ENCODE measurements around the gene LRRC55. TPM values are rescaled to one million over a fixed set of nuclear protein-coding genes. Genes with fewer than 3 reads are reported as not detected.

The LRRC55 gene
- polyA plus RNA-seq, 1 experiment = not detected

- POLR2A ChIA-PET = interaction anchor here (1.7 kb wide), 1 partner anchor 9 kb away, joined by 5 read pairs; no protein-coding TSS in a partner anchor
- TF ChIP-seq CTCF (IDR thresholded peaks at IDR 0.05; ENCODE audit: low read depth, low read length) = no peak
- H3K4me3 ChIP-seq (ENCODE audit: low read depth, low read length) = no peak overlapping the region
- no peak overlapping the region for H3K27ac ChIP-seq (ENCODE audit: low read depth, low read length)
- no peak for DNase-seq (ENCODE audit: low read depth, low spot score)
- CTCF ChIA-PET = interaction anchor here (0.7 to 8.0 kb wide), 5 partner anchors 9 to 363 kb away, joined by 3 to 119 read pairs (median 4); no protein-coding TSS in a partner anchor
- H3K27me3 ChIP-seq (ENCODE audit: control insufficient read depth, insufficient read depth, low read length) = peaks cover 46% of the 10 kb centered on the region
- no peaks in the 10 kb centered on the region for H3K9me3 ChIP-seq (ENCODE audit: control insufficient read depth, insufficient read depth, low read length)
Measured at GRCh38 chr11:57203882-57204480, 22.2 kb downstream of the LRRC55 start.

DNA sequence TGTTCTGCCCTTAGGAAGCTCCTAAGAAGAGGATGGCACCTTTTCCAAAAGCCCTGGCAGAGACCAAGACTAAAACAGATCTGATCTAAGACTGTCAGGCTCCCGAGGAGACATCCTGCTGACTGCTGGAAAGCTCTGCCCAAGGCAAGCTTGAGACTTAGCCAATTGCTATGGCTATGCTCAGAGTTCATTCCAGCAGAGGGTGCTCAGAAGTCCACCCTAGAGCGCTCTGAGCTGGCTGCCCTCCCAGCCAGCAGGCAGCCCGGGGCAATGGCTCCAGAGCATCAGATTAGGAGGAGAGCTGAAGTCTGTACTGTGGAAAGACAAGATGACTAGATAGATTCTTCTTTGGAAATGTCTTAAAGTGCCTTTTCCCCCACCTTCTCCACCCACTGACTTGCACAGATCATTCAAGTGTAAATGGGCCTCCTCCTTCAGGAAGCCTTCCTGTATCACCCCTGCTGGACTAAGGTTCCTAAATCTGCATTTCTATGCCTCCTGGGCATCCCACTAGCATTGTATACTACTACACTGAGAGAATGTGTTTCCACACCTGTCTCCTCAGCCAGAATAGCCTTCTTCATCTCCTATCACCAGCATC, 23.4 kb downstream of the LRRC55 start:
- no peak overlapping the region for H3K4me3 ChIP-seq (ENCODE audit: low read depth, low read length)
- CTCF ChIA-PET = interaction anchor here (0.8 to 8.0 kb wide), 5 partner anchors 8 to 364 kb away, joined by 3 to 119 read pairs (median 4); no protein-coding TSS in a partner anchor
- POLR2A ChIA-PET = interaction anchor here (0.5 kb wide), 1 partner anchor 8 kb away, joined by 3 read pairs; no protein-coding TSS in a partner anchor
- no peaks in the 10 kb centered on the region for H3K9me3 ChIP-seq (ENCODE audit: control insufficient read depth, insufficient read depth, low read length)
- peak; percentile 28 for TF ChIP-seq CTCF (IDR thresholded peaks at IDR 0.05; ENCODE audit: low read depth, low read length)
- H3K27me3 ChIP-seq (ENCODE audit: control insufficient read depth, insufficient read depth, low read length) = peaks cover 46% of the 10 kb centered on the region
- no peak overlapping the region for H3K27ac ChIP-seq (ENCODE audit: low read depth, low read length)
- no peak for DNase-seq (ENCODE audit: low read depth, low spot score)

DNA sequence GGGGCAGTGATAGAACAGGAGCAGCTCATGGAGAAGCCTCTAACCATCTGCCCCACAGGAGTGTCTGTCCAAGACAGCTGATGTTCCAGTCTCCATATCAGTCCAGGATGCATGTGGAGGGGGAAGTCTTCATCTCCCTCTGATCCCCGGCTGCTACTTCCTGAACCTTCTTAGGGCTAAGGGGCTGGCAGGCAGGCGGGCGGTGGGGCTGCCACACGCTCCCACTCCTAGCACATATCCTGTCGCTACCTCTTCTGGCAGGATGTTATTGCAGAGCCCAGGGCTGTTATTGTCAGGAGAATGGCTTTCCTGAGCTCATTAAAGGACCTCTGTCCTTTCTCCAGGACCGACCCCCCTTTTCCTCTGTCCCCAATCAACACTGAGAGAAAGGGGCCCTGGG, 25.4 kb downstream of the LRRC55 start:
- POLR2A ChIA-PET = no interaction called here
- no peak overlapping the region for H3K27ac ChIP-seq (ENCODE audit: low read depth, low read length)
- CTCF ChIA-PET = interaction anchor here (8.0 kb wide), 1 partner anchor 43 kb away, joined by 119 read pairs; no protein-coding TSS in a partner anchor

DNA sequence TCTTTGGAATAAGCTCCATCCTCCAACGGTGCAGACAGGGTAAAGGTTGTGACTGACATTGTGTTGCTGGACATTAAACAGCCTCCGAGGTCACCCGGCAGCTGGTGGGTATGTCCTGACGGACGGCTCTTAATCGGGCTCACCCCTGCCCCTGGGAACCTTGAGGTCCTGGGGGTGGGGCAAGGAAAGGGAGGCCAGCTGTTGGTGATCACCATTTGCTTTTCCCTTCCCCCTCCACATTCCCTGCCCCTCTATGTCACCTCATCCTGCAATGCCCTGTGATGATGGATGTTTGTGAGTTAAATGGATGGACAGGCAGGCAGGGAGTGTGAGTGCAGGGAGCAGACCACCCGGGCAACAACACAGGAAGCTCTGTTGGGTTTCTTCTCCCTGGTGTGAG, 29.0 kb downstream of the LRRC55 start:
- POLR2A ChIA-PET = no interaction called here
- CTCF ChIA-PET = interaction anchor here (5.0 kb wide), 1 partner anchor 40 kb away, joined by 76 read pairs; no protein-coding TSS in a partner anchor
- DNase-seq (ENCODE audit: low read depth, low spot score) = no peak
- H3K27ac ChIP-seq (ENCODE audit: low read depth, low read length) = no peak overlapping the region
- no peak overlapping the region for H3K4me3 ChIP-seq (ENCODE audit: low read depth, low read length)
- peaks cover 8% of the 10 kb centered on the region for H3K27me3 ChIP-seq (ENCODE audit: control insufficient read depth, insufficient read depth, low read length)
- no peaks in the 10 kb centered on the region for H3K9me3 ChIP-seq (ENCODE audit: control insufficient read depth, insufficient read depth, low read length)
- no peak for TF ChIP-seq CTCF (IDR thresholded peaks at IDR 0.05; ENCODE audit: low read depth, low read length)

More for the DNA sequence above, 25.4 kb downstream of the LRRC55 start:
- Histone ChIP-seq H3K9me3 (ENCODE audit: control insufficient read depth, insufficient read depth, low read length) (no peaks in the 10 kb centered on the region), H3K27me3 (ENCODE audit: control insufficient read depth, insufficient read depth, low read length) (peaks cover 33% of the 10 kb centered on the region), H3K4me3 (ENCODE audit: low read depth, low read length) (no peak overlapping the region)
- TF ChIP-seq CTCF (IDR thresholded peaks at IDR 0.05; ENCODE audit: low read depth, low read length) = no peak
- DNase-seq (ENCODE audit: low read depth, low spot score) = no peak
